MM.1S (cell line): ENCODE results near the gene AREL1.

Experiments
- EZH2 ChIP-seq: fragments of 300-600 bp; sonication (generic); optimal IDR thresholded peaks from 2 replicates; pipeline ENCODE3; 2017; ENCODE audit warnings: low read depth, mild to moderate bottlenecking, antibody characterized with exemption, low read length, mixed read lengths
- EZH2phosphoT487 ChIP-seq: fragments of 300-600 bp; sonication (generic); IDR thresholded peaks from 2 replicates; pipeline ENCODE4 v1.6.1; 2018; ENCODE audit warnings: antibody characterized with exemption, low read length
- TF ChIP-seq, protein P1 (sequence below): fragments of 300-600 bp; sonication (generic); IDR thresholded peaks from 2 replicates; pipeline ENCODE4 v1.5.1; 2016; ENCODE audit warnings: antibody characterized with exemption, low read length, mixed read lengths

DNA sequence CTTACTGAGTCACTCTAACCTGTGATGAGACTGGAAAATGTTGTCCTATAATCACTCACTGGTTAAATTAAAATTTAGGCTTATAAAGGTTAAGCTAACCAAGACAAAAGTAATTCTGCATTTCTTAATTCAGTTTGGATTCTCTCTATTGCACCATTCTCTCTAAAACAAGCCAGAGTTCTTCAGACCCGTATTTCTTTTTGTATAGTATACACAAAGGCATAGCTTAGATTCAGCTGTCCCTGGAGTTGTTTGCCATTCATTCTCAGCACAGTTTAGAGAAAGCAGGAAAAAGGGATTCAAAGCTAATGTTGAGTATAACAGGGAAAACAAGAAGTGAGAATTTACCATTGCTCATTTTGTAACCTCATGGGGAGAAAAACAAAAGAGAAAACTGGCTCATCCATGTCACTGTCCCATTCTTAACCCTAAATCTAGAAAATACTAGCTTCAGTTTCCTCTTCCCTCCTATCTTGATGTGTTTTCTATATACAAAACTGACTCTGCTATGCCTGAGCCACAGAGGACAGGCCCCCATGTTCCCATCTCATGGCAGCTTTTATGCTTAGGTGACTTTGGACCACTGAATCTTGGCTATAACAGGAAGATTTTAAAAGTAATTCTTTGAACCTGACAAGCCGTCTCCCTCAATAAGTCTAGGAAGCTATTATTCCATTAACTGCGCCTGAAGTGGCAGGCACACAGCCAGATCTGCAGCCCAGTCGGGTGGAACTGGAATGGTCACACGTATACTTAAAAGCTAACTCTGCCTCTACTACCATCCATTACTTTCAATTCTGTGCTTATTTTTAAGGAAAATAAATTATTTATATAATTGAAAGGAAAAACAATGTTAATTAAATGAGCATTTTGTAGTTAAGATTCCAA lies 7.0 kb downstream of the AREL1 start:
- TF ChIP-seq, protein P1, sequence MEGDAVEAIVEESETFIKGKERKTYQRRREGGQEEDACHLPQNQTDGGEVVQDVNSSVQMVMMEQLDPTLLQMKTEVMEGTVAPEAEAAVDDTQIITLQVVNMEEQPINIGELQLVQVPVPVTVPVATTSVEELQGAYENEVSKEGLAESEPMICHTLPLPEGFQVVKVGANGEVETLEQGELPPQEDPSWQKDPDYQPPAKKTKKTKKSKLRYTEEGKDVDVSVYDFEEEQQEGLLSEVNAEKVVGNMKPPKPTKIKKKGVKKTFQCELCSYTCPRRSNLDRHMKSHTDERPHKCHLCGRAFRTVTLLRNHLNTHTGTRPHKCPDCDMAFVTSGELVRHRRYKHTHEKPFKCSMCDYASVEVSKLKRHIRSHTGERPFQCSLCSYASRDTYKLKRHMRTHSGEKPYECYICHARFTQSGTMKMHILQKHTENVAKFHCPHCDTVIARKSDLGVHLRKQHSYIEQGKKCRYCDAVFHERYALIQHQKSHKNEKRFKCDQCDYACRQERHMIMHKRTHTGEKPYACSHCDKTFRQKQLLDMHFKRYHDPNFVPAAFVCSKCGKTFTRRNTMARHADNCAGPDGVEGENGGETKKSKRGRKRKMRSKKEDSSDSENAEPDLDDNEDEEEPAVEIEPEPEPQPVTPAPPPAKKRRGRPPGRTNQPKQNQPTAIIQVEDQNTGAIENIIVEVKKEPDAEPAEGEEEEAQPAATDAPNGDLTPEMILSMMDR, result no peak
- TF ChIP-seq EZH2phosphoT487 (no peak), EZH2 (no peak)
